Activated CD8-positive, alpha-beta memory T cell treated with anti-CD3 and anti-CD28 coated beads, Interleukin-2, amount 50 U/mL, for 24 hours (primary cell): Measurements from ENCODE around the gene PPL.
"Not testable (repeated sequence)": the region's sequence is repeated elsewhere in the genome, so short reads cannot be mapped to it uniquely, and the experiment has no call there.

ENCODE experiments used
- DNase-seq: peaks from one replicate; pipeline ENCODE4 v3.0.0-alpha.2; 2020; ENCODE audit errors: extremely low read depth

Gene PPL

GRCh38 chr16:4933433-4933832 is 3.5 kb downstream of the PPL start:
- DNase-seq: no peak

DNA sequence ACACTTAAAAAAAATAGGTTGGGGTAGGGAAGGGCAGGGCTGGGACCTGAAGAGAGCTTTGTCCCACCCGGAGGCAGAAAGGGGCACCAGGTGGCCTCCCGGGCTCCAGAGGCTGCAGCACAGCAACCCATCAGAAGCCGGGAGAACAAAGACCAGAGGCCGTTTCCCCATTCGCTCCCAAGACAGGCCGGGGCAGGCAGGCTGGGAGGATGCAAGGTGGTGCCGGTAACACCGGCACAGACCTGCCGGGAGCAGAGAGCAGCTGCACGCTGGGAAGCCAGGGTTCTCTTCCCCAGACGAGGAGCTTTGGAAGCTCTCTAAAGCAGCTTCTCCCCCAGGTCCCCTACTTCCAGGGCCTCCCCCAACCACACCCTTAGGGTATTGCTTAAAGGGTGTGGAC is 5.6 kb downstream of the PPL start:
- DNase-seq: no peak

GRCh38 chr16:4929619-4930018 is 7.3 kb downstream of the PPL start:
- not testable (repeated sequence) for DNase-seq

DNA sequence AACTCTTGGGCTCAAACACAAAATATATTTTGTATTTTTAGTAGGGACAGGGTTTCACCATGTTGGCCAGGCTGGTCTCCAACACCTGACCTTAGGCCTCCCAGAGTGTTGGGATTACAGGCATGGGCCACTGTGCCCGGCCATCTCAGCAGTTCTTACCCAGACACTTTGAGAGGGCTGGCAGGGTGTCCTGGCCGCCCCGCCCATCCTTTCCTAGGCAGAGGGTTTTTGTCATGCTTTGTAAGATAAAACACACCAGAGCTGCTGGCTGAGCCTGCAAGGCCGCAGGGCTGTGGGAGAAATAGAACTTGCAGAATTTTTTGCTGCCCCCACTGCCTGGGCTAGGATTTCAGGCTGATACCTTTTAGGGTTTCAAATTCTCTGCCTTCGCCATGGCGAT is 8.7 kb downstream of the PPL start:
- DNase-seq: no peak

DNA sequence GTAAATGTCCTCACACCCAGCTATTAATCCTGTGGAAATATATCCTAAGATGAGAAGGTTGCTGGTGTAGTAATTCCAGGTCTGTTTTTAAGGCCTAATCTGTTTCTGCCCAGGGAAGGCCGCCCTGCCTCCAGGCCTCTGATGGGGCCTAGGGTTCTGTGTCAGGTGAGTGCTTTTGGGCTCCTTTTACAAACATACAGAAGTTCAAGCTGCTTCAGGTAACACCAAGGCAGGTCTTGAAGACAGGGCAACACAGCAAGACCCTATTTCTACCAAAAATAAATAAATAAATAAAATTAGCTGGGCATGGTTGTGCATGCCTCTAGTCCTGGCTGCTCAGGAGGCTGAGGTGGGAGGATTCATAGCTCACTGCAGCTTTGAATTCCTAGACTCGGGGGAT is 9.3 kb downstream of the PPL start:
- no peak for DNase-seq

DNA sequence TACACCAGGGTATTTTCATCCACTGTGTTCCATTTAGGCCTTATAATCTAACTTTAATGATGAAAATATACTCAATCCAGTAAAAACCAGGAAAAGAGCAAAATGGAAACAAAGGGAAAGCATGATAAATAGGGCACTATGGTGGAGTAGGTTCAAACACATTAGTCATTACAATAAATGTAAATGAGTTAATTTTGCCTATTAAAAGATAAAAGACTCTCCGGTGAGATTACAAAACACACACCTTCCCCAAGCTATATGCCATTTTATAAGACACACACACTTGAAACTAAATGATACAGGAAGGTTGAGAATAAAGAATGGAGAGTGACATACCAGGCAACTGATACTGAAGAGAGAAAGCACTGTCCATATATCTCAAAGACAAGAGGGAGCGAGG is 10.0 kb downstream of the PPL start:
- DNase-seq: no peak

- DNase-seq: no peak
Observed at GRCh38 chr16:4925791-4926190, 11.2 kb downstream of the PPL start.

- no peak for DNase-seq
Observed at GRCh38 chr16:4925293-4925607, 11.7 kb downstream of the PPL start.

DNA sequence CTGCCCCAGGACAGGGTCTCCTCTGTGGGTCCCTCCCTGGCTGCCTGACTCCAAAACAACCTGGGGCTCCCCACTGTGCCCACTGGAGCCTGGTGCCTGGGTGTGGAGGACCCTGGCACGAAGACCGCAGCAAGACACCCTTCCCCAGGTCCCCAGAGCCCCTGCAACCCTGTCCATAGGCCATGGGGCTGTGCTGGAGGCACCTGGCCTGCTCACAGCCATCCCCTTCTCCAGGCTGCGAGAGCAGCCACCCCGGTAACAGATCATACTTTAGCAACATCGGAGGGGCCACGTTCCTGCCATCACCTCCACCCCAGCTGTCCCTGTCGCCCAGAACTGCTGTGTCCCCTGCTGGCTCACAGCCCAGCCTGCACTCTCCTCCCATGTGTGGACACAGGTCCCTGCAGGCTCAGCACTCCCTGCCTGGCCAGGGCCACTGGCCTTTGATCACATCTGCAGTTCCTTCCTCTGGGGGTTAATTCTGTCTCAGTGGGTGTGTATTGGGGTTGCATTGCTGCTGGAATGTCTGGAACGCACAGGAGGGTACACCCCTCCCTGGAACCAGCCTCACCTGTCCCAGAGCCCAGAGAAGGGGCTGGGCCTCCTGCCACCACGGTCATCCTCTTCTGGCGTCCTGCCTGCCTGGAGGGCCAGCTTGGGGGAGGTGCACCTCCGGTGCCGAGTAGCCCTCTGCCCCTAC is 12.2 kb downstream of the PPL start:
- DNase-seq: no peak

- no peak for DNase-seq
Observed at GRCh38 chr16:4923853-4924252, 13.1 kb downstream of the PPL start.

GRCh38 chr16:4922721-4923342 is 14.1 kb downstream of the PPL start:
- DNase-seq: no peak

- no peak for DNase-seq
Observed at GRCh38 chr16:4920826-4921225, 16.1 kb downstream of the PPL start.

DNA sequence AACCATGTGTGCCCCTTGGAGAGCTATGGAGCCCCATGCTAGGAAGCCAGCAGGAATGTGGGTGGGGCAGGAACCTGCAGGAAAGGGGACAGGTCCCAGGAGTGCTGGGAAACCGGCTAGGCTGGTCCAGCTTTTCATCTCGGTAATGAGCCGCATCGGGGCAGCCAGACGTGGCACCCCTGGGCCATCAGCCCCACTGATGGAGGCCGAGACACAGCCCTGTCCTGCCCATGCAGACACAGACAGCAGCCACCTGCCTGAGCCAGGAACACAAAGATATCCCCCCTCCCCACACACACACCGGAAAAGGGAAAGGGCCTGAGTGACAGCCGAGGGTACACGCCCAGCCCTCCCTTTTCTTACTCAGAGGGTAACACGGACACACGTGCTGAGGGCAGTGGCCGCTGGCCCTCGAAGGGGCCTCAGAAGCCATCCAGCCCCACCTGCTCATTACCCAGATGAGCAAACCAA is 18.1 kb downstream of the PPL start:
- DNase-seq: no peak

DNA sequence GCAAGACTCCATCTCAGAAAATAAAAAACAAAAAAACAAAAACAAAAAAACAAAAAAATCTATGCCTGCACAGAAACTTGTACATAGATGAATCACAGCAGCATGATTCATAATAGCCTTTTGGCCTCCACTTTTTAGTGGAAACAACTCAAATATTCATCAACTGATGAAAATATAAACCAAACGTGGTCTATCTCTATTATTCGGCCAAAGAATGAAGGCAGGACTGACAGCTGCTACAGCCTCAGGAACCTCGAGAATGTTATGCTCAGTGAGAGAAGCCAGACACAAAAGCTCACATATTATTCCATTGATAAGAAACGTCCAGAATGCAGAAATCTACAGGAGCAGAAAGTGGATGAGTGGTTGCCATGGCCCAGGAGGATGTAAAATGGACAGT is 19.8 kb downstream of the PPL start:
- DNase-seq: no peak

- no peak for DNase-seq
Observed at GRCh38 chr16:4915226-4915761, 21.7 kb downstream of the PPL start.

DNA sequence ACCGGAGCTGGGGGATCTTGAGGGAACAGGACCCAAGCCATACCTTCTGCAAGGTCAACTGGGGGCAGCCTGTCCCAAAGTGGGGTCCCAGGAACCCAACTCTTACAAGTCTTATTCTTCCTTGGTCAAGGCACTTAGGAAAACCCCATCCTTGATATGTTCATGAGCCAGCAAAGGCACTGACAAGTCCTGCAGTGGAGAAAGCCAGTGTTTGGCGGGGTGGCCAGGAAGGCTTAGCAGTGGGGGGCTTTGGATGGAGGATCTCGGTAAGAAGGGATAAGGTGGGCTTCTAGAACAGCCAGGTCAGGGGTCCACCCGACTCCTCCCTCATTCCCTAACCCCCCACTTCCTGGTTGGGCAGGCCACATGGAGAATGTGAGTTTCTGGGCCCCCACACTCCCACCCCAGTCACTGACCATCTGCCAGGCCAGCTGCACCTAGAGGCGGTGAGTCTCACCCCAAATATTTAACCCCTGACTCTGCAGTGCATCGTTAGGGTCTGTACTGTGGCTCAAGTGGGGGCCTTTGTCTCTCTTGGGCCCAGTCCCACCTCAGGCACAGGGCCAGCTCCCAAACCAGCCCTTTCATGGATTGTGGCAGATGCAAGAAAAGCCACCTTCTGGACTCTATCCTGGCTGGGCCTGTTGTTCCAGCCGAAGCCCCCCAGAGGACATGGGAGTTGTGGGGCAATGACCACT is 22.3 kb downstream of the PPL start:
- no peak for DNase-seq

DNA sequence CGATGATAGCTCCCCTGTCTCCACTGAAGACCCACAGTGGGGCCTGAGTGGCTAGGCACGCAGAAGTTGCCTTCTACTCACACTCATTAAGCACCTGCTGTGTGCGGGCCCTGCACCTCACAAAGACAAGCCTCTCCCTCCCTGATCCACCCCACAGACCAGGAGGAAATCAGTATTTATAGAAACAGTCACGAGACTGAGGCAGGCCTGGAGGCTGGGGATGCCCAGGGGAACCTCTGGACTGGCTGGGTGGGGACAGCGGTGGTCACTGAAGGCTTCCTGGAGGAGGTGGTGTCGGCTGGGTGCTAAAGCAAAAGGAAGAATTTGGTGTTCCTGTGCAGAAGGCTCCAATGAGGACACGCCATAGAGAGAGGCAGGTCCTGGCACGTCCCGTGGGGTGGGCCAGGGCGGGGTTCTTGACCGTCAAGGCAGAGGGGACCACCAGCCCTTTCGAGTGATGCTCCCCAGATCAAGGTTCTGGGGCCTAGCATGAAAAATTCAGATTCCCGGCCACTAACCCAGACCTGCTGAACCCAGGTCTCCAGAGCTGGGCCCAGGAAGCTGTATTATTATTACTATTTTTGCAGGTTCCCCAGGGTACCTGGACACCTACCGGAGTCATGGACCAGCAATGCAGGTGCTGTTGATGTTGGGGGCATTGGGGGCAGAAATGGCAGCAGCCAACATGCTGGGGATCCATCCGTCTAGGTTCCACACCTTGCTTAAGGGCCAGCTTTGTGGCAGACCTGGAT is 23.0 kb downstream of the PPL start:
- no peak for DNase-seq

DNA sequence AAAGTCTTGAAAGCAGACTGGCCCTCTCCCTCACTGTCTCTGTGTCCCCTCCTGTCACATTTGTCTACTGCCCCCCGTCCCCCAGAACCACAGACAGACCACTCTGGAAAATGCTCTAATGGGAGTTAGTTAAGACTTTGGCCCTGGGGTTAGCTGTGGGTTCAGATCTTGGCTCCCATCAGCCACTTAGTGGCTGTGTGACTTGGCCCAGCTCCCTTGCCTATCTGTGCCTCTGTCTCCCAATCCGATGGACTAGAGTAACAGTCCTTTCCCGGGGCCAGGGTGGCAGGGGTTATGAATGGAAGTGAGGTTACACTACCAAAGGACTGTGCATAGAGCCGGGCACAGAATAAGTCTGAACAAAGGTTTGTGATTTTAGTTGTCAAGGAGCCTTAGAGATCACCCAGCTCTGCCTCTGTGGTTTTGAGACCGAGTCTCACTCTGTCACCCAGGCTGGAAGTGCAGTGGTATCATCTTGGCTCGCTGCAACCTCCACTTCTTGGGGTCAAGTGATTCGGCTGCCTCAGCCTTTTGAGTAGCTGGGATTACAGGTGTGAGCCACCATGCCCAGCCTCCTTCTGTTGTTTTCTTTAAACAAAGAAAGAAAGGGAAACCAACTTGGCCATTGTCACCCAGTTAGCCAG is 23.7 kb downstream of the PPL start:
- DNase-seq: no peak

DNA sequence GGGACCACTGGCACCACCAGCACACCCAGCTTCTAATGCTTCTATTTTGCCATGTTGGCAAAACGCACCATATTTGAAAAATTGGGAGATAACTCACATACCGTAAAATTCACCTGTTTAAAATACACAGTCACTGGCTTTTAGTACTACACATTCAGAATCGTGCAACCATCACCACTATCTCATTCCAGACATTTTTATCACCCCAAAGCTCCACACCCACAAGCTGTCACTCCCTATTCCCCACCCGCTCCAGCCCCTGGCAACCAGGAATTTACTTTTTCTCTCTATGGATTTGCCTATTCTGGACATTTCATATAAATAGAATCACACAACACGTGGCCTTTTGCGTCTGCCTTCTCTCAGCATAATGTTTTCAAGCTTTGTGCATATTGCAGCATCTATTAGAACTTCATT is 25.0 kb downstream of the PPL start:
- no peak for DNase-seq

DNA sequence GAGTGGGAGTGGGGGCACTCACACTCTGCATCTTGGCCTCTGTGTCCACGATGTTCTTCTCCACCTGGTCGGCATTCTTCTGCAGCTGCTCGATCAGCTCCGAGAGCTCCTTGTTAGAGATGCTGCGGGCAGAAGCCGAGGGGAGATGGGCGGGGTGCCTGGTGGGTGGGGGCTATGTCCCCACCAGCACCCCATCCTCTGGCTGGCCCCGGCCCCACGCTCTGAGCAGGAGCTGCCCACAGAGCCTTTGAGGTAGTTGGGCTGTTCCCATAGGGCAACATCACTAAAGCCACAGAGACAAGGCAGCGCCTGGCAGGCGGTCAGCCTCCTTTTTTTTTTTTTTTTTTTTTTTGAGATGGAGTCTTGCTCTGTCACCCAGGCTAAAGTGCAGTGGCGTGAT is 26.1 kb downstream of the PPL start:
- no peak for DNase-seq

GRCh38 chr16:4909825-4910224 is 27.1 kb downstream of the PPL start:
- DNase-seq: no peak
